Stimulated activated CD4-positive, alpha-beta T cell treated with anti-CD3 and anti-CD28 coated beads, Interleukin-12 subunit alpha, Interleukin-12 subunit beta, amount 100 ng/mL, for 24 hours (primary cell): ENCODE results near the gene MMP24.

Source experiments
- DNase-seq, 2 experiments: peaks; one replicate each; pipeline ENCODE4 v3.0.0-alpha.2; 2020; ENCODE audit warnings: low read depth in 2 of 2

The MMP24 gene

GRCh38 chr20:35293303-35294292 is 67.1 kb downstream of the MMP24 start:
- DNase-seq: no peak

GRCh38 chr20:35294293-35294685 is 67.8 kb downstream of the MMP24 start:
- DNase-seq: no peak

- no peak for DNase-seq
These were observed 68.6 kb downstream of the MMP24 start for GRCh38 chr20:35295058-35295457.

- DNase-seq: no peak
These were observed 69.2 kb downstream of the MMP24 start for GRCh38 chr20:35295674-35296073.

- DNase-seq: no peak
These were observed 69.6 kb downstream of the MMP24 start for GRCh38 chr20:35296101-35296554.

- no peak for DNase-seq
These were observed 70.7 kb downstream of the MMP24 start for GRCh38 chr20:35297155-35297554.

- no peak for DNase-seq
These were observed 71.2 kb downstream of the MMP24 start for GRCh38 chr20:35297740-35298139.

- no peak for DNase-seq
These were observed 71.8 kb downstream of the MMP24 start for GRCh38 chr20:35298264-35298663.

- no peak for DNase-seq
These were observed 73.3 kb downstream of the MMP24 start for GRCh38 chr20:35299780-35300179.

- DNase-seq: no peak
These were observed 74.2 kb downstream of the MMP24 start for GRCh38 chr20:35300469-35301262.

GRCh38 chr20:35301426-35301825 is 74.9 kb downstream of the MMP24 start:
- DNase-seq: no peak

- DNase-seq: no peak
These were observed 76.2 kb downstream of the MMP24 start for GRCh38 chr20:35302421-35303335.

GRCh38 chr20:35303382-35303734 is 76.9 kb downstream of the MMP24 start:
- no peak for DNase-seq

- peak; percentile 73 to 82 for DNase-seq
These were observed 77.4 kb downstream of the MMP24 start for GRCh38 chr20:35303735-35304491.

GRCh38 chr20:35304956-35305355 is 78.5 kb downstream of the MMP24 start:
- DNase-seq: no peak

- peak; percentile 58 to 78 for DNase-seq
These were observed 79.4 kb downstream of the MMP24 start for GRCh38 chr20:35305682-35306556.

- no peak for DNase-seq
These were observed 80.5 kb downstream of the MMP24 start for GRCh38 chr20:35306931-35307517.

GRCh38 chr20:35307666-35308653 is 81.5 kb downstream of the MMP24 start:
- DNase-seq: no peak
